ENCODE results near the gene MOCS2.
"Not testable (repeated sequence)": the region's sequence is repeated elsewhere in the genome, so short reads cannot be mapped to it uniquely, and the experiment has no call there.

MOCS2 gene, protein sequence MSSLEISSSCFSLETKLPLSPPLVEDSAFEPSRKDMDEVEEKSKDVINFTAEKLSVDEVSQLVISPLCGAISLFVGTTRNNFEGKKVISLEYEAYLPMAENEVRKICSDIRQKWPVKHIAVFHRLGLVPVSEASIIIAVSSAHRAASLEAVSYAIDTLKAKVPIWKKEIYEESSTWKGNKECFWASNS

DNA sequence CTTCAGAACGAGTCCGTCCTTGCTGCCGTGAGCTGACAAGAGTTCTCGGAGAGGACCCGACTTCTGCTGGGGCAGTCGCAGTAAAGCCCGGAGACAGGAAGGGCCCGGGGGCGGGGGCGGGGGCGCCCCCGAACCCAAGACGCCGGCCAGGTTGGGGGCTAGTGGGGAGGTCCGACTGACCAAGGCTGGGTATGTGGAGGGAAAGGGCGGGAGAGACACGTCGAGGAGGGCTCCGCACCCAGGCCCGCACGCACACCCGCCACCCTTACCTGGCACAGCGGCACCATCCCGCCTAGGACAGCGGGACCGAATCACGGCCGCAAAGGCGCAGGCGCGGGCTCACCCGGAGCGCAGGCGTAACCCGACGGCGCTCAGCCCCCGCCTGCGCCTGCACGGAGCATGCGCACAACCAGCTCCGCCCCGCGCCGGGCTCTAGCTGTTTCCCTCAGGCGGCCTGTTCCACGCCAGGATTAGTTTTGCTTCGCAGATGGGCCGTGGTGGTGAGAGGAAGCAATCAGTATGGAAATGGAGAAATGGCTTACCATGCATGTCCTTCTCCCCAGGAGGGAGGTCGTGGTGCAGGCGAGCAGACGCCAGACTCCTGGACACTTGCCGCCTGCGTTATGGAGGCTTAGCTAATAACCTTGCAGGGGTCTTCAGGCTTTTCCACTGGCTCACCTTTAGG is at the start of gene MOCS2:
TSS of gene MOCS2 (minus strand) at position 315 of the 685 bp plus-strand sequence. CDS start 2,583 bp downstream, outside the sequence.
- Mint-ChIP-seq H3K27me3 (no peaks in the 10 kb centered on the region), H3K36me3 (peaks cover 15% of the 10 kb centered on the region), H3K4me1 (peaks cover 40% of the 10 kb centered on the region), H3K4me3 (peak within 1 kb of the TSS; percentile 92), H3K9me3 (no peaks in the 10 kb centered on the region), H3K27ac (peak within 1 kb of the TSS; percentile 91)
- ATAC-seq = peak; percentile 99

DNA sequence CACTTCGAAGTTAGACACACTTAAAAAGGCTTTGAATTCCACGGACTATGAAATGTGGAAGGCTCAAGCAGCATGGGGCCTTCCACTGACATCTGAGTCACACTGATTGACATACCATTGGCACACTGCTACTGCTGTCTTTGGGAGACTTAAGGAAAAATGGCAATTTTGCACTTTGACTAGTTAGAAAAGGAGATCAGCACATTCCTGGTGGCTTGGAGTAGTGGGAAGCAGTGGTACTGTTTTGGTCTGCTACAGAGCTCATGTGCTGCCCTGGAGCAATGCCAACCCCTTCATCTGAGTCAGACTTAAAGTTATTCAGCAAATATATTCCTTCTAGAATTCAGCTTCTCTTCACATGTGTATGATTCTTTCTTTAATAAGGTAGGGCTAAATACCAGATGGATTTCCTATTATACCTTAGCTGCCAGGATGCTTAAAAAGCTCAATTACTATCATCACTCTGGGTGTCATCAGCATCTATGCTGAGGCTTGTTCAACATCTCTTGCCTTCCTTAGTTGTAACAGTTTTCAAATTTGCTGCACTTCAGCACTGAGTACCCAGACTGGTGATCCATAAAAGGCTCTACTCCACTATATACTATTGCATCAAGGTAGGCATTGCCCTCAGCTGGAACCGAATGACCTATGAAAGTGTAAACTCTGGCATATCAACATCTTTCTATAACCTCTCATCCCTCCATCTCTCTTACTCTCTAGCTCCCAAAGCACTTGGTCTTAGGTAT is 42.3 kb upstream of the MOCS2 start:
- ATAC-seq = no peak
- H3K4me3 Mint-ChIP-seq = no peak overlapping the region
- H3K27ac Mint-ChIP-seq = no peak overlapping the region
- no peaks in the 10 kb centered on the region for H3K9me3 Mint-ChIP-seq
- no peaks in the 10 kb centered on the region for H3K4me1 Mint-ChIP-seq
- H3K36me3 Mint-ChIP-seq = no peaks in the 10 kb centered on the region
- H3K27me3 Mint-ChIP-seq = peaks cover 8% of the 10 kb centered on the region

DNA sequence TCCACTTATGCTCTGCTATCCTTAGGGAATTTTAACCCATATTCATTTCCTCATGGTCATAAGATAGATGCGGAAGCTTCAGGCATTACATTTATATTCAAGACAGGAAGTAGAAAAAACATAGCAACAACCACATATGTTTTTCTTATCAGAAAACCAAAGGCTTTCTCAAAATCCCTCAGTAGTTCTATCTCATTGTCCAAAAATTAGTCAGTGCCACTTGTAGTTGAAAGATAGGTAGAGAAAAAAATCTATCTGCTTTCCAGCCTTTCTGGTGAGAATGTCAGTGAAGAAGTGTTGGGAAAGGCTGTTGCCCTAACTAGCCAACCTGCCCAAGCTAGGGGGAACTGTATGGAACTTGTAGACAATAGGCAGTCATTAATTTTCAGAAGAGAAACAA is 23.5 kb upstream of the MOCS2 start:
- H3K27ac Mint-ChIP-seq = no peak overlapping the region
- H3K36me3 Mint-ChIP-seq = no peaks in the 10 kb centered on the region
- peaks cover 3% of the 10 kb centered on the region for H3K9me3 Mint-ChIP-seq
- no peaks in the 10 kb centered on the region for H3K27me3 Mint-ChIP-seq
- ATAC-seq = no peak
- H3K4me3 Mint-ChIP-seq = no peak overlapping the region
- no peaks in the 10 kb centered on the region for H3K4me1 Mint-ChIP-seq

DNA sequence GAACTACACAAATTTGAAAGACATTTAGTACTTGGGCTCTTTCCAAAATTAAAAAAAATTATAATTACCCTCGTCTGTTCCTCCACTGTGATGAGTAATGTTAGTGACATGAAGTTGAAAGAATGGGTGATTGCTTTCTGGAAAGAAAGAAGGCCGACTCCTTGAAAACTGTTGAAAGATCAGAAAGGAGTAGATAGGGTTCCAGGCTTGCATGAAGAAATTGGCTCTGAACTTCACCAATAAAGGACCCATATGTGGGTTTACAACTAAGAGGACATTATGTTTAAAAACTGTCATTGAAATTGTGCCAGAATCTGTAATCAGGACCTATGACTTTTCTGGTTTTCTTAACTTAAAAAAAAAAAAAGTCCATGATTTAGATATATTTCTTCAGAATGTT is 20.7 kb upstream of the MOCS2 start:
- H3K27me3 Mint-ChIP-seq = no peaks in the 10 kb centered on the region

DNA sequence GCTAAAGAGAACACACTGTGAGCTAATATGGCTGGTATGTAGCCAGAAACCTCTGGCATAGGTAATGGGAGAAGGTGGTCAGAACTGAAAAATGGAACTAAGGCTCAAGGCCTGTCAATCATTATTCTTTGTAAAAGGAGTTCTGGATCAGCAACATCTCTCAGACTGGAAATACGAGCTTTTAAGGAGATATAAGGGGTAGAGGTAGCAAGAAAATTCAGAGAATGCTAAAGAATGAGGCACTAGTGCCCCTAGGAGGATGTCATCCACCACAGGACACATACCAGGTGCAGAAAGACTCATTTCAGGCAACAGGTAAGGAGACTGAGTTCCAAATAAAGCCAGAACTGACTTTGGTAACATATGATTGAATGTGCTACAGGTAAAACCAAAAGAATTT is 18.9 kb upstream of the MOCS2 start:
- H3K4me1 Mint-ChIP-seq = no peaks in the 10 kb centered on the region
- no peaks in the 10 kb centered on the region for H3K36me3 Mint-ChIP-seq
- no peak overlapping the region for H3K27ac Mint-ChIP-seq
- peaks cover 3% of the 10 kb centered on the region for H3K9me3 Mint-ChIP-seq
- ATAC-seq = no peak
- no peaks in the 10 kb centered on the region for H3K27me3 Mint-ChIP-seq
- no peak overlapping the region for H3K4me3 Mint-ChIP-seq

More for the DNA sequence above, 20.7 kb upstream of the MOCS2 start:
- no peak overlapping the region for H3K27ac Mint-ChIP-seq
- no peaks in the 10 kb centered on the region for H3K4me1 Mint-ChIP-seq
- no peak for ATAC-seq
- H3K4me3 Mint-ChIP-seq = no peak overlapping the region
- no peaks in the 10 kb centered on the region for H3K36me3 Mint-ChIP-seq
- H3K9me3 Mint-ChIP-seq = peaks cover 3% of the 10 kb centered on the region

DNA sequence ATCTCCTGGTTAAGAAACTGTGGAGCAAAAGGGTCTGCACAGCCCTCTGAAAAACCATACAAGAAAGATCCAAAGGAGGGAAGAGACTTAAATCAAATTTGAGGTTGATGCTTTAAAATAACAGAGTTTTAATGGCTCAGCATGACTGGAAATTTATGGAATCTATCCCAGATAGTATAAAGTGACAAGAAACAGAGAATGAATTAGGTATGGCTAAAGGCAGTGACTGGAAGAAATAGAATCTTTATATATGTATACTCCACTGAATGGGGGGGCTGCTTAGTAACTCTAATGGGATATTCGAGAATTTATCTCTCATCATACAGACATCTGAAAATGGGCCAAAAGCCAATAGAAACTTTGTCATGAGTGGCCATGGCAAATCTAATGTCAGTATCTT is 17.6 kb upstream of the MOCS2 start:
- ATAC-seq = no peak
- Mint-ChIP-seq H3K36me3 (no peaks in the 10 kb centered on the region), H3K9me3 (peaks cover 3% of the 10 kb centered on the region), H3K4me3 (no peak overlapping the region), H3K4me1 (no peaks in the 10 kb centered on the region), H3K27ac (no peak overlapping the region), H3K27me3 (no peaks in the 10 kb centered on the region)

DNA sequence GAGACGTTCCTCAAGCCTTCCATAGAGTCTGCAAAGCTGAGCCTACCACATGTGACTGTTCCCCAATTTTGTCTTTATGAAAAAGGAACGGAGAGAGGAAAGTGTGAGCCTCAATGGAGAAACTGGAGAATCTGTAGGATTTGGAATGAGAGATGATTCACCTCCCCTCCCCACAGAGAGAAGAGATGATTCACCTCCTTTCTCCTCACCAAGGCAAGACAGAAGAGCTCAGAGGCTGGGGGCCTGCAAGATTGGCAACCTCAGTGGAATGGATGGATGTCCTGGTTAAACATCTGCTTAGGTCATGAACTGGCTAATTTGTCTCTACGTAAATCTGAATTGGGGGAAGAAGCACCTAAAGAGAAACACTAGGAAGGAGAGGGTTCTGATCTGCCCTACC is 17.0 kb upstream of the MOCS2 start:
- Mint-ChIP-seq H3K27ac (no peak overlapping the region), H3K9me3 (peaks cover 3% of the 10 kb centered on the region), H3K4me3 (no peak overlapping the region), H3K36me3 (no peaks in the 10 kb centered on the region), H3K27me3 (no peaks in the 10 kb centered on the region), H3K4me1 (no peaks in the 10 kb centered on the region)
- no peak for ATAC-seq

DNA sequence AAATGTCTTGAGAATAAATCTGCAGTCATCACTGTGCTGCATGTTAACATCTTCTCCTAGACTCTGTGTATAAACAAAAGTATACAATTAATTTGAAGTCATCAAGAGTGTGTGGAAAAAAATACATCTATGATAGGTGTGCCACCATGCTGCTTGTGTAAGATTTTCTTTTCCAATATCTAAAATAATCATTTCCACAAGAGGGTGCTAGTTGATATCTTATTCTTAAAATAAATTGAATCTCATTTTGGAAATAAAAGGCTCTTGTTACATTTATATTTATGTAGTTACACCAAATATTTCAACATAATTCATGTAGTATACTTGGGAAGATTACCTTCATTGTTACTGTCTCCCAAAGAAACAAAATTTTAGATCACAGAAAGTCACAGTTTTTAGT is 14.1 kb upstream of the MOCS2 start:
- H3K27me3 Mint-ChIP-seq = no peaks in the 10 kb centered on the region
- H3K9me3 Mint-ChIP-seq = no peaks in the 10 kb centered on the region
- H3K36me3 Mint-ChIP-seq = no peaks in the 10 kb centered on the region
- no peaks in the 10 kb centered on the region for H3K4me1 Mint-ChIP-seq
- H3K4me3 Mint-ChIP-seq = no peak overlapping the region
- H3K27ac Mint-ChIP-seq = no peak overlapping the region
- no peak for ATAC-seq

DNA sequence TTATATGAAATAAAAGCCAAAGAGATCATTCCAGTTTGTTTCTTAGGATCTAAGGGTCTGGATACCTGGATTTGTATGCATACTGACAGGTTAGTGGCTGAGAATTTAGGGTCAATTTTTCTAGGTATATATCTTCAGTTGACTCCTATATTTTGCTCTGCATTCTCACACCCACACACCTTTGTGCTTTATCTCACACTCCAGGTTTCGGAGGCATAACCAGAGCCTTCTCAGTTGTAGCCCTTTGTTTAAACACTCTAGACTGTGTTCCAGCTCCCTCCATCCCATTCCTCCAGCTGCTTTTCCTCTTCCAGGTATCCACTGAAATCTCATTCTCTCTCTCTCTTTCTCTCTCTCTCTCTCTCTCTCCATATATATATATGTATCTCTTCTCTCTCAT is 10.6 kb upstream of the MOCS2 start:
- Mint-ChIP-seq H3K27me3 (no peaks in the 10 kb centered on the region), H3K36me3 (no peaks in the 10 kb centered on the region), H3K4me1 (no peaks in the 10 kb centered on the region), H3K27ac (no peak overlapping the region), H3K9me3 (no peaks in the 10 kb centered on the region), H3K4me3 (no peak overlapping the region)
- ATAC-seq = no peak

DNA sequence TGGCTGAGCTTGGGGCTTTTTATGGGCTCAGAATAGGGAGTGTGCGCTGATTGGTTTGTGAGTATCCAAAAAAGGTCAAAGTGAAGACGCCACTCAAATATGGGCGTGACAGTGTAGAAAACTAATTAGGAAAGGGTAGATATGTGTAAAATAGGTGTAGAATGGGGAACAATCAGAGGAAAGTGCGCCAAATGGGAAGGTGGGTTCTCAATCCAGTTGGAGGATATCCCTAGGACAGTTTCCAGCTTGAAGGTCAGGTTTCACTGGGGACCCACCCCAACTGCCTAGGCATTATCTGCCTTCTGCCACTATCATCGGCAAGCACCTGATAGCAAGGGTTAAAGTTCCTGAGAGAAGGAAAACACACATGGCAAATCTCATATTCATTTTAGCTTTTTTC is 9.3 kb upstream of the MOCS2 start:
- H3K4me1 Mint-ChIP-seq = no peaks in the 10 kb centered on the region

DNA sequence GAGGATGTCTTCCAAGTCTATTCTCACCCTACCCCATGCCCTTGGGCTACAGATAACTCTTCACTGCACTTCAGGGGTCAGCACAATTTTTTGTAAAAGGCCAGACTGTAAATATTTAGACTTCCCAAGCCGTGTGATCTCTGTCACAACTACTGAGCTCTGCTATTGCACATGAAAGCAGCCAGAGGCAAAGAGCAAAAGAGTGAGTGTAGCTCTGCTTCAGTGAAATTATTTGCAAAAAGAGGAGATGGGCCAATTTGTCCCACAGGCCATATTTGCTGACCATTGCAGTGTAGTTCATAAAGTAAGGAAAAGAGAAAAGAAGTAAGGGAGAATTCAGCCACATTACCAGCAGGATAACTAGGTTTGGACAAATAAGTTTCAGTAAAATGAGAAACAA is 7.0 kb upstream of the MOCS2 start:
- H3K9me3 Mint-ChIP-seq = no peaks in the 10 kb centered on the region
- no peaks in the 10 kb centered on the region for H3K4me1 Mint-ChIP-seq
- no peaks in the 10 kb centered on the region for H3K27me3 Mint-ChIP-seq
- no peak overlapping the region for H3K4me3 Mint-ChIP-seq
- no peak overlapping the region for H3K27ac Mint-ChIP-seq
- no peaks in the 10 kb centered on the region for H3K36me3 Mint-ChIP-seq
- ATAC-seq = no peak

More for the DNA sequence above, 9.3 kb upstream of the MOCS2 start:
- H3K36me3 Mint-ChIP-seq = no peaks in the 10 kb centered on the region
- no peak for ATAC-seq
- no peaks in the 10 kb centered on the region for H3K9me3 Mint-ChIP-seq
- H3K27me3 Mint-ChIP-seq = no peaks in the 10 kb centered on the region
- no peak overlapping the region for H3K4me3 Mint-ChIP-seq
- no peak overlapping the region for H3K27ac Mint-ChIP-seq

DNA sequence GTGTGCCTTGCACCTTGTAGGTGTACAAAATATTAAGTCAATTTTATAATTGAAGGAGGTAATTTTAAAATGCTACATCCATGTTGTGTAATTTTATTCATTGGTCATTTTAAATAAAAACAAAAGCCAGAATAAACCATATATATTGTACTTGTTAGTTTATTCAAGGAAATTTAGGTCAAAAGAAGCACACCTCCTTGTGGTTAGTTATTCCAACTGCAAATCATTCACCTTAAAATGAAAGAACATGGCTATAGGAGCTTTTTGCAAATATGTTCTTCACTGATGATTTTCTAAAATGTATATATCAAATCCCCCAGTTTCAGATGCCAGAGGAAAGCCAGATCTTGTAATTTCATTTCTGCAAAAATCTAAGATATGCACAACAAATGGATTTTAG is 5.4 kb upstream of the MOCS2 start:
- Mint-ChIP-seq H3K27me3 (no peaks in the 10 kb centered on the region), H3K4me3 (no peak overlapping the region), H3K4me1 (peaks cover 11% of the 10 kb centered on the region), H3K27ac (no peak overlapping the region), H3K36me3 (no peaks in the 10 kb centered on the region), H3K9me3 (no peaks in the 10 kb centered on the region)
- no peak for ATAC-seq

DNA sequence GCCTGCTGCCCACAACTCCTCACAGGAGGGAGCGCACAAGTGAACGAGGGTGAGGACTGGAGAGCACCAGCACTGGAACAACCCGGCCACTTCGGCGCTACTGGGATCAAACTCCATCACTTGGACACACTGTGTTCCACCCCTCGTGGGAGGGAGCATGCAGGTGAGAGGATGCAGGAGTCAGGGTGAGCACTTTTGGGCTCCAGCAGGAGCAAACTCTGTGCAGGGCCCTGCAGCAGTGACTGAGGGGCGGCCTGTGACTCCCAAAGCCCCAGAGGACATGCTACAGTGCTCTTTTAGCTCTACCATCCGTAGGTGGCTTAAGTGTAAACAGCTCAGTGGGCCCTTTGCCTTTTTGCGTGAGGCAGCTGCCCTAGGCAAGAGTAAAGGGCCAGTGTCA is 4.4 kb upstream of the MOCS2 start:
- peaks cover 14% of the 10 kb centered on the region for H3K4me1 Mint-ChIP-seq
- no peaks in the 10 kb centered on the region for H3K36me3 Mint-ChIP-seq
- H3K4me3 Mint-ChIP-seq = no peak overlapping the region
- no peaks in the 10 kb centered on the region for H3K27me3 Mint-ChIP-seq
- H3K9me3 Mint-ChIP-seq = no peaks in the 10 kb centered on the region
- H3K27ac Mint-ChIP-seq = no peak overlapping the region
- ATAC-seq = no peak

DNA sequence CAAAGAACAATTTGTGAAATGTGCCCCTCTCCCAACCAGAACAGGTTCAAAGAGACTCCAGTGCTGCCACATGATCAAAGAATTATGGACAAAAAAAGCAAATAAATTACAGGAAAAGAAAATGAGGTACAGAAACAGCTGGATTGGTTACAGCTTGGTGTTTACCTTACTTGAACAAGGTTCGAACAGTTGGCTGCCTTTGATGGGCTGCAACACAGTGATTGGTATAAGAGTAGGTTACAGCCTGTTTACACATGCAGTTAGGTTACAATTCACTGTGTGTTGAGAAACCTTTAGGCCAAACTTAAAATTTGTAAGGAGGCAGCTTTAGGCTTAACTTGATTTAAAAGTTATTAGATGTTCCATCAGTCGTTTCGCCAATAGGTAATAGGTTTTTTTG is 3.4 kb upstream of the MOCS2 start:
- H3K4me3 Mint-ChIP-seq = no peak overlapping the region
- no peaks in the 10 kb centered on the region for H3K36me3 Mint-ChIP-seq
- no peak overlapping the region for H3K27ac Mint-ChIP-seq
- no peaks in the 10 kb centered on the region for H3K9me3 Mint-ChIP-seq
- no peaks in the 10 kb centered on the region for H3K27me3 Mint-ChIP-seq
- ATAC-seq = no peak
- H3K4me1 Mint-ChIP-seq = peaks cover 14% of the 10 kb centered on the region

DNA sequence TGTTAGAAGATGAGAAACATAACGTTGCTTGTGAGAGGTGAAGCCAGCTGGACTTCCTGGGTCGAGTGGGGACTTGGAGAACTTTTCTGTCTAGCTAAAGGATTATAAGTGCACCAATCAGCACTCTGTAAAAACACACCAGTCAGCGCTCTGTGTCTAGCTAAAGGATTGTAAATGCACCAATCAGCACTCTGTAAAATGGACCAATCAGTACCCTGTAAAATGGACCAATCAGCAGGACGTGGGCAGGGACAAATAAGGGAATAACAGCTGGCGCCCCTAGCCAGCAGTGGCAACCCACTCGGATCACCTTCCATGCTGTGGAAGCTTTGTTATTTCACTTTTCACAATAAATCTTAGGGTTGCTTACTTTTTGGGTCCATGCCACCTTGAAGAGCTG is 2.8 kb upstream of the MOCS2 start:
- H3K27me3 Mint-ChIP-seq = not testable (repeated sequence)

DNA sequence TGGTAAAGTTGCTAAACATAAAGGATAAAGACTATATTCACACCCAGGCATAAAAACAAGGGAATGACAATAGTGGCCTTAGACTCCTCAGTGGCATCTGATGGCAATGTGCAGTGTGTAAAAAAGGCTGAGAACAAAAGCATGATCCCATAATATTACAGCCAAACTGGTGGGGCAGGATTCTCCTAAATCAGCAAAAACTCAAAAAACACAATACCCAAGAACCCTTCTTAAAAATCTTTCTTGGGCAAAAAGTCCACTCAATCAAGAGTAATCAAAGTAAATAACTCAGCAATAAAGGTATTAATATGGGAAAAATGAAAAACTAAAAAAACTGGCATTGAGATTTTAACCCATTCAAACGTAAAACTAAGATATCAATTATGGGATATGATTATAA is 1.6 kb upstream of the MOCS2 start:
- Mint-ChIP-seq H3K4me3 (no peak overlapping the region), H3K36me3 (peaks cover 2% of the 10 kb centered on the region), H3K27ac (peak overlapping the region; percentile 9), H3K4me1 (peaks cover 26% of the 10 kb centered on the region), H3K9me3 (no peaks in the 10 kb centered on the region), H3K27me3 (no peaks in the 10 kb centered on the region)
- ATAC-seq = no peak

More for the DNA sequence above, 2.8 kb upstream of the MOCS2 start:
- not testable (repeated sequence) for H3K9me3 Mint-ChIP-seq, ATAC-seq, H3K36me3 Mint-ChIP-seq, H3K27ac Mint-ChIP-seq, H3K4me3 Mint-ChIP-seq
- peaks cover 19% of the 10 kb centered on the region for H3K4me1 Mint-ChIP-seq

Data from stimulated activated memory B cell treated with anti-CD40 and anti-IgM and Interleukin-4, amounts not matched to agents 10 μg/mL and 1 μg/mL and 100 μg/mL, for 72 hours (primary cell).